K562 (cell line): ENCODE results near the gene MARK3. TPM values are rescaled to one million over a fixed set of nuclear protein-coding genes. Genes with fewer than 3 reads are reported as not detected.

Experiments used
- ARID2 ChIP-seq: fragments of 450-650 bp; IDR thresholded peaks from 2 replicates; pipeline ENCODE4 v1.6.1; 2017; ENCODE audit warnings: antibody characterized with exemption, mild to moderate bottlenecking
- BRD4 ChIP-seq: fragments of 200-600 bp; sonication (generic); IDR thresholded peaks from 2 replicates; pipeline ENCODE4 v1.6.1; 2017; ENCODE audit warnings: inconsistent platforms
- E2F5 ChIP-seq: sonication (generic); formaldehyde crosslinking; IDR thresholded peaks from 2 replicates; pipeline ENCODE4 v1.8.0; 2022; ENCODE audit warnings: mild to moderate bottlenecking, missing genetic modification reagents
- E4F1 ChIP-seq: fragments of 250-450 bp; sonication (Bioruptor Pico); IDR thresholded peaks from 2 replicates; pipeline ENCODE4 v1.5.0; 2021; ENCODE audit warnings: mild to moderate bottlenecking, borderline replicate concordance
- ETS1 ChIP-seq: conservative IDR thresholded peaks from 2 replicates; pipeline ENCODE4 v1.6.1; 2011; ENCODE audit warnings: low read depth, mild to moderate bottlenecking, low read length; ENCODE audit not compliant: control insufficient read depth
- HDAC6 ChIP-seq: IDR thresholded peaks from 2 replicates; pipeline ENCODE4 v1.6.1; 2012; ENCODE audit warnings: low read depth, mild to moderate bottlenecking, control low read depth, inconsistent platforms, low read length, moderate library complexity
- HNRNPK ChIP-seq: fragments of 200-400 bp; formaldehyde crosslinking; IDR thresholded peaks from one replicate; pipeline ENCODE4 v1.6.1; 2018; ENCODE audit warnings: mild to moderate bottlenecking, low read depth, low read length; ENCODE audit not compliant: poor library complexity, severe bottlenecking
- MLX ChIP-seq, 2 experiments: fragments of 450-650 bp in 1 of 2; sonication (generic) in 1 of 2; formaldehyde crosslinking; conservative IDR thresholded peaks; 2 replicates each; pipeline versions ENCODE4 v1.4.0 to v1.8.1; 2020 to 2022; ENCODE audit warnings: mild to moderate bottlenecking in 1 of 2, missing genetic modification reagents in 1 of 2
- MYBL2 ChIP-seq, 2 experiments: fragments of 450-650 bp in 1 of 2; sonication (generic) in 1 of 2; formaldehyde crosslinking in 1 of 2; IDR thresholded peaks; 2 replicates each; pipeline versions ENCODE4 v1.6.1 to v1.8.1; 2017 to 2022; ENCODE audit warnings: borderline replicate concordance in 1 of 2, inconsistent platforms in 1 of 2, low read depth in 1 of 2, mild to moderate bottlenecking in 1 of 2, missing genetic modification reagents in 1 of 2, moderate library complexity in 1 of 2
- MYNN ChIP-seq, 2 experiments: sonication (generic); formaldehyde crosslinking in 1 of 2; IDR thresholded peaks; 2 replicates each; pipeline versions ENCODE4 v1.5.0 to v1.6.1; 2016 to 2020; ENCODE audit warnings: antibody characterized with exemption in 1 of 2, missing genetic modification reagents in 1 of 2
- PRPF4 ChIP-seq: fragments of 200-400 bp; formaldehyde crosslinking; IDR thresholded peaks from one replicate; pipeline ENCODE4 v1.6.1; 2017; ENCODE audit warnings: low read length, low read depth, mild to moderate bottlenecking; ENCODE audit not compliant: insufficient read depth, poor library complexity, severe bottlenecking
- RBM22 ChIP-seq: fragments of 200-400 bp; formaldehyde crosslinking; IDR thresholded peaks from 2 replicates; pipeline ENCODE4 v1.6.1; 2018; ENCODE audit warnings: low read length, low read depth; ENCODE audit not compliant: poor library complexity, severe bottlenecking
- RUNX1 ChIP-seq: sonication (generic); IDR thresholded peaks from 2 replicates; pipeline ENCODE4 v1.6.1; 2016; ENCODE audit warnings: antibody characterized with exemption, low read depth
- SNAPC5 ChIP-seq: fragments of 250-450 bp; sonication (Bioruptor Pico); IDR thresholded peaks from 2 replicates; pipeline ENCODE4 v1.8.0; 2021; ENCODE audit warnings: moderate library complexity, mild to moderate bottlenecking, inconsistent platforms
- TAF1 ChIP-seq: IDR thresholded peaks from 2 replicates; pipeline ENCODE4 v1.6.1; 2011; ENCODE audit warnings: mild to moderate bottlenecking, low read length, moderate library complexity; ENCODE audit not compliant: insufficient read depth, control insufficient read depth, severe bottlenecking; ENCODE audit errors: extremely low read depth
- ZKSCAN1 ChIP-seq: fragments of 150-350 bp; IDR thresholded peaks from 2 replicates; pipeline ENCODE4 v1.6.1; 2016; ENCODE audit warnings: low read depth, low read length
- ZNF12 ChIP-seq: sonication (generic); formaldehyde crosslinking; IDR thresholded peaks from 2 replicates; pipeline ENCODE4 v1.4.0; 2020; ENCODE audit warnings: mild to moderate bottlenecking, missing genetic modification reagents
- ZNF740 ChIP-seq, 3 experiments: fragments of 200-800 bp in 1 of 3; sonication (Bioruptor generic) in 1 of 3; sonication (generic) in 1 of 3; formaldehyde crosslinking in 1 of 3; IDR thresholded peaks; 2 replicates each; pipeline versions ENCODE4 v1.6.1 to v1.8.0; 2016 to 2022; ENCODE audit warnings: mild to moderate bottlenecking in 2 of 3, missing compliant biosample characterization in 2 of 3, missing genetic modification characterization in 2 of 3, missing genetic modification reagents in 1 of 3
- ZSCAN29 ChIP-seq: fragments of 450-650 bp; IDR thresholded peaks from 2 replicates; pipeline ENCODE4 v1.6.1; 2017
- polyA plus RNA-seq, 8 experiments: library from polyadenylated mRNA; depleted of rRNA in 4 of 8; stranded (reverse) in 5 of 8; unstranded in 3 of 8; fragments of >200 nt; fragmentation: Nextera tagmentation in 2 of 8; fragmentation: Illumina TruSeq in 1 of 8; extraction: Ambion mirVana in 2 of 8; extraction: Trizol in 1 of 8; gene quantifications; 2 replicates each; pipeline versions ENCODE4 v1.2.1 to v1.2.3, GENCODE V29; 2011 to 2014; ENCODE audit warnings: inconsistent platforms in 1 of 8, missing spikeins in 1 of 8
- total RNA-seq, 7 experiments: library from RNA; depleted of rRNA in 6 of 7; stranded (reverse); fragments of >200 nt in 6 of 7; fragmentation: Illumina TruSeq in 2 of 7; extraction: Trizol in 2 of 7; gene quantifications; 2 replicates each; pipeline versions ENCODE4 v1.2.1 to v1.2.3, GENCODE V29; 2011 to 2021; ENCODE audit warnings: low replicate concordance in 1 of 7

MARK3 gene
- total and polyA plus RNA-seq, 9 of the 15 experiments (the other 6 are each of a cell fraction or from before 2014, with no cell fraction given): 10.1 to 68.7 (median 56.3) TPM

GRCh38 chr14:103385152-103385928 lies at the start of gene MARK3 (continued):
- TF ChIP-seq ZNF740 (CRISPR knock-in tag; IDR thresholded peaks at IDR 0.05) (no peak), ZNF740 (tag; IDR thresholded peaks at IDR 0.05) (no peak), BRD4 (no peak), ZNF12 (no peak), HNRNPK (no peak), MYNN (IDR thresholded peaks at IDR 0.05) (no peak), MYNN (CRISPR knock-in tag; IDR thresholded peaks at IDR 0.05) (no peak), HDAC6 (no peak), E2F5 (CRISPR knock-in tag) (no peak), TAF1 (peak; percentile 71), RBM22 (peak; percentile 88), ZKSCAN1 (no peak), ETS1 (0 out of 2 replicates have a peak, but pooled peaks have one; percentile 20), PRPF4 (no peak), ARID2 (no peak), E4F1 (CRISPR knock-in tag) (no peak), MYBL2 (IDR thresholded peaks at IDR 0.05; ENCODE audit: low read depth) (no peak), MYBL2 (CRISPR knock-in tag; IDR thresholded peaks at IDR 0.05; ENCODE audit: borderline replicate concordance) (no peak), MLX (CRISPR knock-in tag; conservative IDR thresholded peaks at IDR 0.05) (no peak), SNAPC5 (no peak), ZSCAN29 (no peak), RUNX1 (no peak)
